Right hindlimb (tissue), 1 donor: ENCODE results near the gene APOL2.
A peak's percentile ranks its signal among the peaks of the same experiment; 100 is the strongest.
"Not testable (repeated sequence)": the region's sequence is repeated elsewhere in the genome, so short reads cannot be mapped to it uniquely, and the experiment has no call there.

Source experiments
- DNase-seq: peaks from one replicate; pipeline ENCODE4 v3.0.0-alpha.2; 2018

Gene APOL2

GRCh38 chr22:36196254-36197064 lies 42.9 kb downstream of the APOL2 start:
- no peak for DNase-seq

- peak; percentile 72 for DNase-seq
These were observed 44.4 kb downstream of the APOL2 start for GRCh38 chr22:36194971-36195370.

- no peak for DNase-seq
These were observed 44.9 kb downstream of the APOL2 start for GRCh38 chr22:36194385-36194784.

- DNase-seq, result no peak
These were observed 45.8 kb downstream of the APOL2 start for GRCh38 chr22:36193577-36193976.

- no peak for DNase-seq
These were observed 46.2 kb downstream of the APOL2 start for GRCh38 chr22:36193171-36193570.

GRCh38 chr22:36192542-36192941 lies 46.8 kb downstream of the APOL2 start:
- DNase-seq, result no peak

- DNase-seq, result peak; percentile 60
These were observed 48.1 kb downstream of the APOL2 start for GRCh38 chr22:36191106-36191836.

- not testable (repeated sequence) for DNase-seq
These were observed 51.5 kb downstream of the APOL2 start for GRCh38 chr22:36187862-36188261.

GRCh38 chr22:36185828-36186624 lies 53.3 kb downstream of the APOL2 start:
- DNase-seq, result no peak

- no peak for DNase-seq
These were observed 54.8 kb downstream of the APOL2 start for GRCh38 chr22:36184433-36185025.

- DNase-seq, result no peak
These were observed 55.9 kb downstream of the APOL2 start for GRCh38 chr22:36183446-36183845.

- no peak for DNase-seq
These were observed 56.5 kb downstream of the APOL2 start for GRCh38 chr22:36182857-36183256.

- no peak for DNase-seq
These were observed 57.3 kb downstream of the APOL2 start for GRCh38 chr22:36182056-36182455.

- DNase-seq, result no peak
These were observed 58.4 kb downstream of the APOL2 start for GRCh38 chr22:36180928-36181327.

- peak; percentile 63 for DNase-seq
These were observed 59.1 kb downstream of the APOL2 start for GRCh38 chr22:36180038-36180880.

- DNase-seq, result no peak
These were observed 62.2 kb downstream of the APOL2 start for GRCh38 chr22:36177160-36177559.
